ENCODE results near the gene LRMDA.

DNA sequence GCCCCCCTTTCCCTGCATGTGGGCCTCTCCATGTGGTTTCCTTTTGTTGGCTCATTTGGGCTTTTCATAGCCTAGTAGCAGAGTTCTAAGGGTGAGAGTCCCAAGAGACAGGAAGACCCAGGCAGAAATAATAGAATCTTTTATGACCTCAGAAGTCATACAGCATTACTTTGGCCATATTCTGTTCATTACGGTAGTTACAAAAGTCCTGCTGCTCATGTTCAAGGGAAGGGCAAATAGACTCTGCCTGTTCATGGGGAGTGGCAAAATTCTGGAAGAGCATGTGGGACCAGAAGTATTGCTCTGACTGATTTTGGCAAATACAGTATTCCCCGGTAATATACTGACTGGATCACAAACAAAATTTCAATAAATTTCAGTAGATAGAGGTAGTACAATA, 910.3 kb downstream of the LRMDA start:
- TF ChIP-seq, protein P1, sequence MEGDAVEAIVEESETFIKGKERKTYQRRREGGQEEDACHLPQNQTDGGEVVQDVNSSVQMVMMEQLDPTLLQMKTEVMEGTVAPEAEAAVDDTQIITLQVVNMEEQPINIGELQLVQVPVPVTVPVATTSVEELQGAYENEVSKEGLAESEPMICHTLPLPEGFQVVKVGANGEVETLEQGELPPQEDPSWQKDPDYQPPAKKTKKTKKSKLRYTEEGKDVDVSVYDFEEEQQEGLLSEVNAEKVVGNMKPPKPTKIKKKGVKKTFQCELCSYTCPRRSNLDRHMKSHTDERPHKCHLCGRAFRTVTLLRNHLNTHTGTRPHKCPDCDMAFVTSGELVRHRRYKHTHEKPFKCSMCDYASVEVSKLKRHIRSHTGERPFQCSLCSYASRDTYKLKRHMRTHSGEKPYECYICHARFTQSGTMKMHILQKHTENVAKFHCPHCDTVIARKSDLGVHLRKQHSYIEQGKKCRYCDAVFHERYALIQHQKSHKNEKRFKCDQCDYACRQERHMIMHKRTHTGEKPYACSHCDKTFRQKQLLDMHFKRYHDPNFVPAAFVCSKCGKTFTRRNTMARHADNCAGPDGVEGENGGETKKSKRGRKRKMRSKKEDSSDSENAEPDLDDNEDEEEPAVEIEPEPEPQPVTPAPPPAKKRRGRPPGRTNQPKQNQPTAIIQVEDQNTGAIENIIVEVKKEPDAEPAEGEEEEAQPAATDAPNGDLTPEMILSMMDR (IDR thresholded peaks at IDR 0.05) = no peak
- TF ChIP-seq POLR2A (IDR thresholded peaks at IDR 0.05; ENCODE audit: low read length) (no peak), JUN (IDR thresholded peaks at IDR 0.05) (no peak), TP53 (CRISPR knock-in tag; IDR thresholded peaks at IDR 0.05) (no peak)
- TF ChIP-seq, protein P2, sequence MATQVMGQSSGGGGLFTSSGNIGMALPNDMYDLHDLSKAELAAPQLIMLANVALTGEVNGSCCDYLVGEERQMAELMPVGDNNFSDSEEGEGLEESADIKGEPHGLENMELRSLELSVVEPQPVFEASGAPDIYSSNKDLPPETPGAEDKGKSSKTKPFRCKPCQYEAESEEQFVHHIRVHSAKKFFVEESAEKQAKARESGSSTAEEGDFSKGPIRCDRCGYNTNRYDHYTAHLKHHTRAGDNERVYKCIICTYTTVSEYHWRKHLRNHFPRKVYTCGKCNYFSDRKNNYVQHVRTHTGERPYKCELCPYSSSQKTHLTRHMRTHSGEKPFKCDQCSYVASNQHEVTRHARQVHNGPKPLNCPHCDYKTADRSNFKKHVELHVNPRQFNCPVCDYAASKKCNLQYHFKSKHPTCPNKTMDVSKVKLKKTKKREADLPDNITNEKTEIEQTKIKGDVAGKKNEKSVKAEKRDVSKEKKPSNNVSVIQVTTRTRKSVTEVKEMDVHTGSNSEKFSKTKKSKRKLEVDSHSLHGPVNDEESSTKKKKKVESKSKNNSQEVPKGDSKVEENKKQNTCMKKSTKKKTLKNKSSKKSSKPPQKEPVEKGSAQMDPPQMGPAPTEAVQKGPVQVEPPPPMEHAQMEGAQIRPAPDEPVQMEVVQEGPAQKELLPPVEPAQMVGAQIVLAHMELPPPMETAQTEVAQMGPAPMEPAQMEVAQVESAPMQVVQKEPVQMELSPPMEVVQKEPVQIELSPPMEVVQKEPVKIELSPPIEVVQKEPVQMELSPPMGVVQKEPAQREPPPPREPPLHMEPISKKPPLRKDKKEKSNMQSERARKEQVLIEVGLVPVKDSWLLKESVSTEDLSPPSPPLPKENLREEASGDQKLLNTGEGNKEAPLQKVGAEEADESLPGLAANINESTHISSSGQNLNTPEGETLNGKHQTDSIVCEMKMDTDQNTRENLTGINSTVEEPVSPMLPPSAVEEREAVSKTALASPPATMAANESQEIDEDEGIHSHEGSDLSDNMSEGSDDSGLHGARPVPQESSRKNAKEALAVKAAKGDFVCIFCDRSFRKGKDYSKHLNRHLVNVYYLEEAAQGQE (IDR thresholded peaks at IDR 0.05) = no peak

Data from A549 (cell line).